HG03175 (cell line): ENCODE data around the gene KIF3C.
A peak's percentile ranks its signal among the peaks of the same experiment; 100 is the strongest.
"Not testable (repeated sequence)": the region's sequence is repeated elsewhere in the genome, so short reads cannot be mapped to it uniquely, and the experiment has no call there.

Experiments used
- ATAC-seq: cut with Tn5 transposase; IDR thresholded peaks from one replicate; pipeline ENCODE4 v1.9.1; 2021; ENCODE audit warnings: mild to moderate bottlenecking, moderate library complexity; ENCODE audit not compliant: unreplicated experiment

KIF3C gene

GRCh38 chr2:26000561-26001082 is 18.3 kb upstream of the KIF3C start:
- no peak for ATAC-seq

- not testable (repeated sequence) for ATAC-seq
These were observed 17.1 kb upstream of the KIF3C start for GRCh38 chr2:25999406-25999805.

GRCh38 chr2:25998816-25999383 is 16.6 kb upstream of the KIF3C start:
- not testable (repeated sequence) for ATAC-seq

DNA sequence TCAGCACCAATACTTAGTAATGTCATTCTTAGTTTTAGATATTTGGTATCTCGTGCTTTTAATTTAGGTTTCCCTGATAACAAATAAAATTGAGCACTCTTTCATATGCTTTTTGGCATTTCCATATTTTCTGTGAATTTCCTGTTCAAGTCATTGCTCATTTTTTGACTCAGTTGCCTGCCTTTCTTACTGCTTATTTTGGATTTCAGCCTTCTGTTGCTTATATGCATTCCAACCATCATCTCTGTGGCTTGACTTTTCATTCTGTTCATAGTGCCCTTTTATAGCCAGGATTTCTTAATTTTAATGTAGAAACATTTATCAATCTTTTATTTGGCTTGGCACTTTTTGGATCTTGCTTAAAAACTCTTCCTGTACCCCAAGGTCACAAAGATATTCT is 14.5 kb upstream of the KIF3C start:
- ATAC-seq: no peak

DNA sequence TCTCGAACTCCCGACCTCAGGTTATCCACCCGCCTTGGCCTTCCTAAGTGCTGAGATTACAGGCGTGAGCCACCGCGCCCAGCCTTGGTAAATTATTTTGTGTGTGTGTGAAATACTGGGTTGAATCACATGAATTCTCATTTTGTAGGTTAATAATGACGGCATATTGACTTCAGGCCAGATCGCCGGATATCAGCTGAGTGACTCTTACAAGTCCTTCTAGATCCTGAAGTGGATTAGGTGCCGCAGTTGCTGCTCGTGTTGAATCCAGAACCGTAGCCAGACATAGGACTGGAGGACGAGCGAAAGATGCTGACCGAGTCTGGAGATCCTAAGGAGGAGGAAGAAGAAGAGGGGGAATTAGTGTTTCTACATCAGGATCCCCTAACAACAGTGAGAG is 12.2 kb upstream of the KIF3C start:
- ATAC-seq: no peak

DNA sequence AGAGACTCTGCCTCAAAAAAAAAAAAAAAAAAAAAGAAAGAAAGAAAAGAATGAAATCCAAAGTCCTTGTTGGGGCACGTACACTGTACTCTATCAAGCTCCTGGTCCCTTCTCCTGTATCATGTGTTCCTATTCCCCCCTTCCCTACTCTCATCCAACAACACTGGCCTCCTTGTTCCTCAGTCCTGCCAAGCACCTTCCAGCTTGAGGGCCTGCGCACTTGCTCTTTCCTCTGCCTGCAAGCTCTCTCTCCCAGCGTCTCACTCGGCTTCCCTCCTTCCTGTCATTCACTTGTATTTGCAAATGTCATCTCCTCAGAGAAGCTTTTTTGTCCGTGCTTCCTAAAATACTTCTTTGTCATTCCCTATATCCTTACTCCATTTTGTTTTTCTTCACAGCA is 10.8 kb upstream of the KIF3C start:
- ATAC-seq: no peak

DNA sequence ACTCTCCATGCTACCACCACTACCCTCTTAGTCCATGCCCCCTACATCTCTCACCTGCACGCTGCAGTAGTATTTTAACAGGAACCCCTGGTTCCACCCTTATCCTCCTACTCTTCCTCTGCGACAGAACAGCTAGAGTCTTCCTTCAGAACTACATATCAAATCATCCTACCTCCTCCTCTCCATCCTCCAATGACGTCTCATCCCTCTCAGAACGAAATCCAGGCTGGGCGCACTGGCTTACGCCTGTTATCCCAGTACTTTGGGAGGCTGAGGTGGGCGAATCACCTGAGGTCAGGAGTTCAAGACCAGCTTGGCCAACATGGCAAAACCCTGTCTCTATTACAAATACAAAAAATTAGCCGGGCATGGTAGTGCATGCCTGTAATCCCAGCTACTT is 10.3 kb upstream of the KIF3C start:
- ATAC-seq: no peak

- no peak for ATAC-seq
These were observed 9.7 kb upstream of the KIF3C start for GRCh38 chr2:25991965-25992364.

GRCh38 chr2:25989154-25989553 is 6.9 kb upstream of the KIF3C start:
- ATAC-seq: no peak

DNA sequence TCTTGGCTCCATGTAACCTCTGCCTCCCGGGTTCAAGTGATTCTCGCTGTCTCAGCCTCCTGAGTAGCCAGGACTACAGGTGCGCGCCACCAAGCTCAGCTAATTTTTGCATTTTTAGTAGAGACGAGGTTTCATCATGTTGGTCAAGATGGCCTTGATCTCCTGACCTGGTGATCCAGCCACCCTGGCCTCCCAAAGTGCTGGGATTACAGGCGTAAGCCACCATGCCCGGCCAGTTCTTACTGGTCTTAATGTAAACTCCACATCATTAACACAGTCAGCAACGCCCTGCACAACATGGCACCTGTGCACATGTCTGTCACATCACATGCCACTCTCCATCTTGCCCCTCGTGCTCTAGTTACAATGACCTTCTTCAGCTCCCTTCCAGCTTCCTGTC is 5.8 kb upstream of the KIF3C start:
- ATAC-seq: no peak

GRCh38 chr2:25983735-25984134 is 1.4 kb upstream of the KIF3C start:
- no peak for ATAC-seq

DNA sequence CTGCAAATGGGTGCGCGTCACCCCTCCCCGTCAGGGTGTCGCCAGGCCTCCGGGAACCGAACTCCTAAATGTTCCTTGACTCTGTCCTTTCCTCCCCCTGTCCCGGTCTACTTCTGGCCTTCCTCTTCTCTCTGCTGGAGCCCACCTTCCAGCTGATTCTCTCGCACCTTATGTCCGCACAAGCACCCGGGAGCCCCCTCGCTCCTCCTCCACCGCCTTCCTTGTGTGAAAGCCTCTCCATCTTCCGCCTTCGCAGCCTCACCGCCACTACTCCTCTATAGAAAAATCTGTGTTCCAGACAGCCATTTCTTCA is 627 bp upstream of the KIF3C start:
- ATAC-seq: no peak

DNA sequence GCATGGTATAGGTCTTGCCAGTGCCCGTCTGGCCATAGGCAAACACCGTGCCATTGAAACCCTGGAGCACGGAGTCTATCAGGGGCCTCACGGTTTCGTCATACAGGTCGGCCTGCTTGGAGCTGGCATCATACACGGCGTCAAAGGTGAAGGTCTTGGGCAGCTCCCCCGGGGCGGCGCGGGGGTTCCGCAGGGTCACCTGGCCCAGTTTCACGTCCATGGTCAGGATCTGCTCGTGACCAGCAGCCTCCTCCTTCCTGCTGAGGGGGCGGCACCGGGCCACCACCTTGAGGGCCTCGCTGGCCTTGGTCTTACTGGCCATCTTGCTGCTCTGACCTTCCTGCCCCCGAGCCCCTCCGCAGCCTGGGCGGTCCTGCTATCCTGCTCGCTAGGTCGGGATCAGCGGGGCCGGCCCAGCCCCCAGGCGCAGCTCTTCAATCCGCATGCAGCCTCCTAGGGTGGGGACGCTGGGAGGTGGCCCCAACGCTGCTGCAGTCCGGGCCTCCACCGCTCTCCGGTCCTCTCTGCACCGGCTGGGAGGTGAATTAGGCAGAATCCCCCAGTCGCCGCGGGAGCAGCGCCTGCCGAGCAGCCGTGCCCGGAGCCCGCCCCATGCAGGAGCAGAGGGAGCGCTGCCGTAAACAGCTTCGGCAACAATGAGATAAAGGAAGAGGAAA is 563 bp downstream of the KIF3C start:
- peak; percentile 28 for ATAC-seq

- no peak for ATAC-seq
These were observed 1.3 kb downstream of the KIF3C start for GRCh38 chr2:25980951-25981350.

GRCh38 chr2:25980076-25980887 is 2.0 kb downstream of the KIF3C start:
- ATAC-seq: no peak

- ATAC-seq: no peak
These were observed 3.3 kb downstream of the KIF3C start for GRCh38 chr2:25979001-25979400.

DNA sequence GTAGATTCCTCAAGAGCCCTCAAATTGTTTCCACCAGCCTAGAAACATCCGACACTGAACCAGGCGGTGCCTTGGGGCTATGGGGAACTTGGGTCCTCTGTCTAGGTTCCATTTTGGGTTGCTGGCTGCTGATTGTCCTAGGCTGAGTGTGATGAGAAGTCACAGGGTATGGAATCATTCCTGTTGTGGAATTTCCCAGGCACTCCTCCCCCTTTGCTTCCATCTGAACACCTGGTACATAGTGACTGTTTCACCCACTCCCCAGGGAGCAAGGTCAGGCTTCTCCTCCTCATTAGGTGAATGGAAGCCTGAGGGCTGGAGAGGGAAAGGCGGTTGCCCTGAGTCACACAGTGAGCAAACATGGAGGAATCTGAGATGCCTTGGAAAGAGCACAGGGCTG is 4.5 kb downstream of the KIF3C start:
- ATAC-seq: no peak

DNA sequence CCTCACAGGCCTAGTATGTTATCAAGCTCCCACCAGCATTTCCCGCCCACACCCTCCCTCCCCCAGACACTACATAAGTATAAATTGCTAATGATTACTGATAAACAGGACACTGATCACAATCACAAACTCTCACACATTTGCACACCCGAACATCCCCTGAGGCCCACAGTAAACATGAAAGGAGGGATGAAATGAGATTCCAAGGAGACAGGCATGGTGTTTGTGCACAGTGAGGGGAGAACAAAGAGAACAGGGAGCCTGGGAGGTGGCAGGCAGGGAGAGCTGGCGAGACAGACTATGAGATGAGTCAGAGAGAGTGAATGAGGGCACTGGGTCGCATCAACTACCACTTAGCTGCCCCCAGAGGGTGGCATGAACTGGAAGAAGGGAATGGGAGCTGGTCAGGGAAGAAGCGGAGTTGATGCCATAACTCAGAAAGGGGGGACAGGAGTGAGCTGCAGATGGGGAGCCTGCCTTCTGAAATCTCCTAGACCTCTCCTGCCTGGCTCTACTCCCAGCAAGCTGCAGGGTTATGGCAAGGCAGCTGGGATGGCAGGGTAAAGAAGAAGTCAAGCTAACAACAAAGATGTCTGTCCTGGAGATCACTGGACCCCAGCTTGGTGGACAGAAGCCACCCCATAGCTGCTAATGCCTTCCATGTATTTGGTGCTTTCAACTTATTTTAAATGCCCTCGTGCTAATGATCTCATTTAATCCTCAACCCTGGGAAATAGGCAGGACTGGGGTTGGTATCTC is 5.1 kb downstream of the KIF3C start:
- no peak for ATAC-seq

GRCh38 chr2:25972049-25972823 is 10.1 kb downstream of the KIF3C start:
- no peak for ATAC-seq

GRCh38 chr2:25971596-25971995 is 10.7 kb downstream of the KIF3C start:
- no peak for ATAC-seq
